ENCODE measurements around the gene CAMSAP1. TPM values are rescaled to one million over a fixed set of nuclear protein-coding genes. Genes with fewer than 3 reads are reported as not detected.

CAMSAP1 gene
- total and polyA plus RNA-seq, 10 of the 15 experiments (the other 5 are each of a cell fraction or from before 2014, with no cell fraction given) = 1.4 to 24.7 (median 8.0) TPM

GRCh38 chr9:135770203-135770535 lies 137.2 kb downstream of the CAMSAP1 start (continued):
- no peak for TF ChIP-seq CUX1 (IDR thresholded peaks at IDR 0.05; ENCODE audit: insufficient replicate concordance, low read depth, low read length)

GRCh38 chr9:135769489-135770202 lies 137.7 kb downstream of the CAMSAP1 start:
- intact Hi-C loops (cut with micrococcal nuclease; ENCODE audit: unreplicated experiment) (no loop called here), in situ Hi-C loops (cut with MboI) (no loop called here)
- no peak overlapping the region for H3K4me2 ChIP-seq (ENCODE audit: control insufficient read depth, insufficient read depth)
- no peaks in the 10 kb centered on the region for H3K27me3 ChIP-seq (replicated peaks in 1 of 2; ENCODE audit: control insufficient read depth in 2 of 2, insufficient read depth in 2 of 2, low read length in 1 of 2)
- no peaks in the 10 kb centered on the region for H4K20me1 ChIP-seq (ENCODE audit: control insufficient read depth, insufficient read depth)
- no peaks in the 10 kb centered on the region for H3K79me2 ChIP-seq (ENCODE audit: control insufficient read depth, insufficient read depth, low read length)
- ChIA-PET SMC1A (ENCODE audit: uncharacterized antibody, unreplicated experiment) (no interaction called here), CTCF (no interaction called here), POLR2A (no interaction called here), RAD21 (ENCODE audit: unreplicated experiment) (no interaction called here)
- DNase-seq (ENCODE audit: low read depth, low spot score) (no peak), FAIRE-seq (no peak), ATAC-seq (no peak)
- WGBS (ENCODE audit: insufficient coverage, insufficient replicate concordance, low lambda C conversion rate, missing lambda C conversion rate) = 57% methylated on average over 29 of the region's 32 CpGs
- no peaks in the 10 kb centered on the region; the same call in 2 of the 3 replicates for H3K9me3 ChIP-seq (replicated peaks; ENCODE audit: control insufficient read depth, insufficient read depth, low read length)
- H3K4me3 ChIP-seq = no peak overlapping the region
- no peaks in the 10 kb centered on the region for H3K36me3 ChIP-seq (ENCODE audit: control insufficient read depth in 2 of 2, insufficient read depth in 2 of 2, low read length in 1 of 2)
- no peaks in the 10 kb centered on the region for H3K4me1 ChIP-seq (ENCODE audit: control insufficient read depth, insufficient read depth, low read length)
- no TSS peak for BruUV-seq (replicated peaks)
- no peak overlapping the region for H2AFZ ChIP-seq (ENCODE audit: control insufficient read depth, low read depth, low read length)
- no peak overlapping the region for H3K27ac ChIP-seq (ENCODE audit: control insufficient read depth, insufficient read depth)
- H3K9ac ChIP-seq (ENCODE audit: control insufficient read depth, insufficient read depth, low read length) = no peak overlapping the region
- no peak for TF ChIP-seq MYB (IDR thresholded peaks at IDR 0.05; ENCODE audit: borderline replicate concordance, low read depth, low read length)
- TF ChIP-seq YY1 (IDR thresholded peaks at IDR 0.05; ENCODE audit: low read depth, low read length) = no peak
- TF ChIP-seq LARP7 (IDR thresholded peaks at IDR 0.05) = no peak
- TF ChIP-seq ZNF24 (IDR thresholded peaks at IDR 0.05) = no peak
- TF ChIP-seq MTA2 (IDR thresholded peaks at IDR 0.05; ENCODE audit: low read depth) = no peak
- TF ChIP-seq RBBP5 (conservative IDR thresholded peaks at IDR 0.05) = no peak
- TF ChIP-seq STAT3 (IDR thresholded peaks at IDR 0.05; ENCODE audit: low read depth, low read length) = no peak
- TF ChIP-seq NR2C1 (IDR thresholded peaks at IDR 0.05) = no peak
